Measurements from ENCODE around the gene CEP70.

DNA sequence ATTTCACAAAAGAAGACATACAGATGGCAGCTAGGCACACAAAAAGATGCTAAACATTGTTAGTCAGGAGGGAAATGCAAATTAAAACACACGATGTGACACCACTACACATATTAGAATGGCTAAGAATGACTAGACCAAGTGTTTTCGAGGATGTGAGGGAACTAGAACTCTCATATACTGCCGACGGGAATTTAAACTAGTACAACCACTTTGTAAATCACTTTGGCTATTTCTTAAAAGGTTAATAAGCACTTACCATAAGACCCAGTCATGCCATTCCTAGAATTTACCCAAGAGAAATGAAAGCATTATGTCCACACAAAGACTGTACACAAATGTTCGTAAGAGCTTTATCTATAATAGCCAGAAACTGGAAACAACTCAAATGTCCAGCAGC, 5.6 kb downstream of the CEP70 start:
- TF ChIP-seq, protein P1, sequence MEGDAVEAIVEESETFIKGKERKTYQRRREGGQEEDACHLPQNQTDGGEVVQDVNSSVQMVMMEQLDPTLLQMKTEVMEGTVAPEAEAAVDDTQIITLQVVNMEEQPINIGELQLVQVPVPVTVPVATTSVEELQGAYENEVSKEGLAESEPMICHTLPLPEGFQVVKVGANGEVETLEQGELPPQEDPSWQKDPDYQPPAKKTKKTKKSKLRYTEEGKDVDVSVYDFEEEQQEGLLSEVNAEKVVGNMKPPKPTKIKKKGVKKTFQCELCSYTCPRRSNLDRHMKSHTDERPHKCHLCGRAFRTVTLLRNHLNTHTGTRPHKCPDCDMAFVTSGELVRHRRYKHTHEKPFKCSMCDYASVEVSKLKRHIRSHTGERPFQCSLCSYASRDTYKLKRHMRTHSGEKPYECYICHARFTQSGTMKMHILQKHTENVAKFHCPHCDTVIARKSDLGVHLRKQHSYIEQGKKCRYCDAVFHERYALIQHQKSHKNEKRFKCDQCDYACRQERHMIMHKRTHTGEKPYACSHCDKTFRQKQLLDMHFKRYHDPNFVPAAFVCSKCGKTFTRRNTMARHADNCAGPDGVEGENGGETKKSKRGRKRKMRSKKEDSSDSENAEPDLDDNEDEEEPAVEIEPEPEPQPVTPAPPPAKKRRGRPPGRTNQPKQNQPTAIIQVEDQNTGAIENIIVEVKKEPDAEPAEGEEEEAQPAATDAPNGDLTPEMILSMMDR (IDR thresholded peaks at IDR 0.05) = no peak
- no peak for TF ChIP-seq POLR2A (IDR thresholded peaks at IDR 0.05)
